IMR-90 (cell line): ENCODE results near the gene LTF. TPM values are rescaled to one million over a fixed set of nuclear protein-coding genes. Genes with fewer than 3 reads are reported as not detected.

Source experiments
- ATAC-seq: fragments of 200-7000 bp; cut with Tn5 transposase; 2 replicates; pipeline ENCODE4 v1.9.1; 2020; ENCODE audit warnings: low read depth, mild to moderate bottlenecking, moderate library complexity
- BruUV-seq: library from RNA; stranded (reverse); fragments of 400-500 nt; replicated peaks from 2 replicates; lab custom pipeline; 2021; lab: Mats Ljungman, UMichigan
- CTCF ChIA-PET: fragments of 300-600 bp; formaldehyde crosslinking; extraction: SDS; loops from one replicate; lab custom pipeline; 2021; ENCODE audit warnings: antibody characterized with exemption; lab: Yijun Ruan, JAX
- POLR2A ChIA-PET: fragments of 300-600 bp; sonication (Branson Sonifier 250); formaldehyde crosslinking; loops from one replicate; lab custom pipeline; 2022; ENCODE audit warnings: antibody characterized with exemption; ENCODE audit not compliant: unreplicated experiment; lab: Charles Lee
- DNase-seq: peaks from one replicate; pipeline ENCODE4 v3.0.0; 2013
- H2AFZ ChIP-seq: replicated peaks from 2 replicates; pipeline ENCODE3; 2013; ENCODE audit warnings: low read length, mild to moderate bottlenecking; ENCODE audit not compliant: poor library complexity
- H2AK5ac ChIP-seq: 2 replicates; pipeline ENCODE4 v1.6.1; 2013; ENCODE audit warnings: low read depth, low read length, inconsistent platforms
- H2AK9ac ChIP-seq: replicated peaks from 2 replicates; pipeline ENCODE3; 2013; ENCODE audit warnings: mild to moderate bottlenecking, low read depth, low read length, moderate library complexity; ENCODE audit not compliant: poor library complexity
- H2BK120ac ChIP-seq: 2 replicates; pipeline ENCODE4 v1.6.1; 2013; ENCODE audit warnings: low read depth, low read length, inconsistent platforms
- H2BK15ac ChIP-seq: 3 replicates; pipeline ENCODE4 v1.6.1; 2013; ENCODE audit warnings: low read depth, low read length, inconsistent platforms
- H2BK20ac ChIP-seq: 2 replicates; pipeline ENCODE4 v1.6.1; 2013; ENCODE audit warnings: low read depth, mild to moderate bottlenecking, inconsistent platforms, low read length, moderate library complexity
- H2BK5ac ChIP-seq: 2 replicates; pipeline ENCODE4 v1.6.1; 2013; ENCODE audit warnings: mild to moderate bottlenecking, low read depth, low read length, inconsistent platforms; ENCODE audit not compliant: poor library complexity, severe bottlenecking
- H3K14ac ChIP-seq: replicated peaks from 2 replicates; pipeline ENCODE4 v1.6.1; 2013; ENCODE audit warnings: low read depth, low read length, inconsistent platforms
- H3K18ac ChIP-seq: 2 replicates; pipeline ENCODE4 v1.6.1; 2013; ENCODE audit warnings: low read depth, low read length, control low read depth
- H3K23ac ChIP-seq: 2 replicates; pipeline ENCODE4 v1.6.1; 2013; ENCODE audit warnings: low read depth, low read length, inconsistent platforms
- H3K27ac ChIP-seq: 2 replicates; pipeline ENCODE4 v1.5.1; 2013; ENCODE audit warnings: mild to moderate bottlenecking, control low read depth, low read length; ENCODE audit not compliant: insufficient read depth
- H3K27me3 ChIP-seq: 2 replicates; pipeline ENCODE4 v1.6.1; 2013; ENCODE audit warnings: low read length; ENCODE audit not compliant: control insufficient read depth, insufficient read depth
- H3K36me3 ChIP-seq: 2 replicates; pipeline ENCODE4 v1.6.1; 2013; ENCODE audit warnings: low read length, mixed read lengths; ENCODE audit not compliant: control insufficient read depth, insufficient read depth
- H3K4ac ChIP-seq: 2 replicates; pipeline ENCODE4 v1.6.1; 2013; ENCODE audit warnings: low read depth, low read length, inconsistent platforms
- H3K4me1 ChIP-seq: 2 replicates; pipeline ENCODE4 v1.6.1; 2013; ENCODE audit warnings: low read length, mixed read lengths; ENCODE audit not compliant: control insufficient read depth, insufficient read depth
- H3K4me2 ChIP-seq: 2 replicates; pipeline ENCODE4 v1.6.1; 2013; ENCODE audit warnings: low read depth, mild to moderate bottlenecking, control low read depth, low read length, moderate library complexity
- H3K4me3 ChIP-seq: 2 replicates; pipeline ENCODE4 v1.5.1; 2013; ENCODE audit warnings: low read depth, mild to moderate bottlenecking, control low read depth, low read length, moderate library complexity; ENCODE audit not compliant: insufficient read depth
- H3K56ac ChIP-seq: 2 replicates; pipeline ENCODE4 v1.6.1; 2013; ENCODE audit warnings: low read length, inconsistent platforms; ENCODE audit not compliant: insufficient read depth; ENCODE audit errors: extremely low read depth
- H3K79me1 ChIP-seq, 2 experiments: 2 replicates each; pipeline ENCODE4 v1.6.1; 2013; ENCODE audit warnings: low read length in 2 of 2, inconsistent platforms in 1 of 2, low read depth in 1 of 2
- H3K9ac ChIP-seq: 2 replicates; pipeline ENCODE4 v1.6.1; 2013; ENCODE audit warnings: low read depth, low read length, control low read depth
- H3K9me1 ChIP-seq: 2 replicates; pipeline ENCODE4 v1.6.1; 2013; ENCODE audit warnings: low read length, inconsistent platforms; ENCODE audit not compliant: insufficient read depth
- H3K9me3 ChIP-seq: 2 replicates; pipeline ENCODE4 v1.6.1; 2013; ENCODE audit warnings: low read length; ENCODE audit not compliant: control insufficient read depth, insufficient read depth
- H4K20me1 ChIP-seq: 2 replicates; pipeline ENCODE4 v1.6.1; 2013; ENCODE audit warnings: low read length, inconsistent platforms; ENCODE audit not compliant: insufficient read depth
- H4K5ac ChIP-seq: 2 replicates; pipeline ENCODE4 v1.6.1; 2013; ENCODE audit warnings: mild to moderate bottlenecking, low read depth, low read length, control low read depth
- H4K8ac ChIP-seq, 2 experiments: 2 replicates each; pipeline ENCODE4 v1.6.1; 2013; ENCODE audit warnings: low read depth in 2 of 2, low read length in 2 of 2, control low read depth in 1 of 2, inconsistent platforms in 1 of 2
- H4K91ac ChIP-seq: 2 replicates; pipeline ENCODE4 v1.6.1; 2013; ENCODE audit warnings: low read depth, low read length, inconsistent platforms; ENCODE audit not compliant: insufficient read depth
- CHD1 ChIP-seq: IDR thresholded peaks from 2 replicates; pipeline ENCODE4 v1.6.1; 2012; ENCODE audit warnings: low read depth, low read length, improper control_type of control experiment
- FOS ChIP-seq: fragments of 150-350 bp; IDR thresholded peaks from 2 replicates; pipeline ENCODE4 v1.6.1; 2016; ENCODE audit warnings: low read depth, low read length
- MAZ ChIP-seq: IDR thresholded peaks from 2 replicates; pipeline ENCODE4 v1.6.1; 2012; ENCODE audit warnings: low read depth, mild to moderate bottlenecking, low read length, improper control_type of control experiment, moderate library complexity, borderline replicate concordance
- RCOR1 ChIP-seq: IDR thresholded peaks from 2 replicates; pipeline ENCODE4 v1.6.1; 2012; ENCODE audit warnings: mild to moderate bottlenecking, low read length, improper control_type of control experiment; ENCODE audit not compliant: insufficient replicate concordance
- USF2 ChIP-seq: fragments of 150-350 bp; IDR thresholded peaks from 2 replicates; pipeline ENCODE4 v1.6.1; 2017; ENCODE audit warnings: mild to moderate bottlenecking, antibody characterized with exemption, low read length, low read depth
- WGBS, 2 experiments: methylation state at CpG; one replicate each; pipeline versions ENCODE4 v1.1.5 to v1.1.7; 2013; ENCODE audit warnings: missing lambda C conversion rate in 2 of 2; ENCODE audit not compliant: insufficient read length in 1 of 2; ENCODE audit errors: extremely low coverage in 2 of 2; 5-methylcytosine and 5-hydroxymethylcytosine counted together
- dilution Hi-C: fragments of 300-500 bp; cut with HindIII; formaldehyde crosslinking; loops from one replicate; pipeline ENCODE4 v1.14.3; 2018; ENCODE audit warnings: low sequenced_read_pairs; ENCODE audit not compliant: unreplicated experiment
- in situ Hi-C: fragments of 300-500 bp; cut with MboI; formaldehyde crosslinking; loops from 3 replicates; pipeline ENCODE4 v1.14.3; 2019; ENCODE audit warnings: low sequenced_read_pairs, inconsistent platforms, mixed read lengths
- intact Hi-C: fragments of 100-400 bp; cut with micrococcal nuclease; formaldehyde crosslinking; loops from 2 replicates; pipeline ENCODE4 v1.10.0; 2022
- polyA plus RNA-seq, 3 experiments: library from polyadenylated mRNA; depleted of rRNA; stranded (reverse); fragments of >200 nt; gene quantifications; 2 replicates each; pipeline ENCODE4 v1.2.3, GENCODE V29; 2012; ENCODE audit warnings: low replicate concordance in 1 of 3
- total RNA-seq: library from RNA; depleted of rRNA; stranded (reverse); fragments of >200 nt; gene quantifications from 2 replicates; pipeline ENCODE4 v1.2.3, GENCODE V29; 2012

Gene LTF
- total and polyA plus RNA-seq, 2 of the 4 experiments (the other 2 are of a cell fraction), result not detected

GRCh38 chr3:46406443-46406787 is 58.3 kb downstream of the LTF start:
- peak overlapping the region; percentile 49 for H2BK20ac ChIP-seq
- H4K8ac ChIP-seq, result peak overlapping the region; percentile 85 to 93; a peak in 2 of 4 replicates
- no peak overlapping the region for H3K56ac ChIP-seq
- dilution Hi-C loops, result no loop called here
- CTCF ChIA-PET, result interaction anchor here (0.7 kb wide), 1 partner anchor 326 kb away, joined by 3 read pairs; no protein-coding TSS in a partner anchor
- DNase-seq (peak; percentile 44), ATAC-seq (no peak)
- no peaks in the 10 kb centered on the region for H4K20me1 ChIP-seq
- POLR2A ChIA-PET, result no interaction called here
- H2BK5ac ChIP-seq, result no peak overlapping the region
- H3K9ac ChIP-seq, result no peak overlapping the region
- no peak overlapping the region for H3K18ac ChIP-seq
- no peak overlapping the region; the same call in 1 of the 2 replicates for H3K27ac ChIP-seq
- H3K4me3 ChIP-seq, result no peak overlapping the region
- peak overlapping the region; percentile 44 for H2AK9ac ChIP-seq
- peak overlapping the region; percentile 92 for H4K5ac ChIP-seq
- peaks cover 8% of the 10 kb centered on the region for H3K9me1 ChIP-seq
- WGBS, 2 experiments, result 36% methylated on average over 2 of the region's 4 CpGs; no CpG with 5 or more reads in 1 of the 2 experiments
- H3K79me1 ChIP-seq, result peaks cover 0 to 4% of the 10 kb centered on the region in 2 experiments; a peak in 1 of 4 replicates
- no peaks in the 10 kb centered on the region for H3K36me3 ChIP-seq
- H2AFZ ChIP-seq, result peak overlapping the region; percentile 89
- H3K14ac ChIP-seq, result peak overlapping the region; percentile 83
- peak overlapping the region; percentile 98 for H2AK5ac ChIP-seq
- TF ChIP-seq RCOR1 (no peak), CHD1 (no peak), MAZ (no peak), USF2 (no peak), FOS (0 out of 2 replicates have a peak, but pooled peaks have one; percentile 16)
- BruUV-seq, result no TSS peak
- in situ Hi-C loops, result no loop called here
- H3K4me1 ChIP-seq, result peaks cover 19% of the 10 kb centered on the region
- no peaks in the 10 kb centered on the region for H3K9me3 ChIP-seq
- H2BK120ac ChIP-seq, result peak overlapping the region; percentile 85
- peak overlapping the region; percentile 89; the same call in 1 of the 2 replicates for H4K91ac ChIP-seq
- peak overlapping the region; percentile 16; the same call in 2 of the 3 replicates for H2BK15ac ChIP-seq
- H3K27me3 ChIP-seq, result no peaks in the 10 kb centered on the region
- H3K4me2 ChIP-seq, result no peak overlapping the region
- intact Hi-C loops, result no loop called here
- no peak overlapping the region for H3K23ac ChIP-seq
- H3K4ac ChIP-seq, result peak overlapping the region; percentile 92
